ENCODE results near the gene PICK1. TPM values are rescaled to one million over a fixed set of nuclear protein-coding genes. Genes with fewer than 3 reads are reported as not detected.
"Not testable (repeated sequence)": the region's sequence is repeated elsewhere in the genome, so short reads cannot be mapped to it uniquely, and the experiment has no call there.

Gene PICK1
- total RNA-seq, 1 donor from 2014 or later, result 10.7 TPM

- Histone ChIP-seq H3K4me1 (peaks cover 10% of the 10 kb centered on the region), H2AFZ (replicated peaks) (no peak overlapping the region), H3F3A (ENCODE audit: low read depth) (peaks cover 18% of the 10 kb centered on the region), H3K27ac (no peak overlapping the region), H3K4me2 (no peak overlapping the region), H3K36me3 (no peaks in the 10 kb centered on the region), H3K4me3 (no peak overlapping the region), H3K9me3 (ENCODE audit: low read depth) (no peaks in the 10 kb centered on the region), H3K79me2 (ENCODE audit: low read depth) (no peaks in the 10 kb centered on the region), H3K9ac (no peak overlapping the region), H3K27me3 (peaks cover 21% of the 10 kb centered on the region), H4K20me1 (ENCODE audit: low read depth) (no peaks in the 10 kb centered on the region)
- Mint-ChIP-seq H3K4me1 (peaks cover 17% of the 10 kb centered on the region), H3K36me3 (no peaks in the 10 kb centered on the region), H3K27me3 (ENCODE audit: insufficient read depth, low read depth) (peaks cover 12% of the 10 kb centered on the region), H3K4me3 (no peak overlapping the region), H3K27ac (peak overlapping the region; percentile 77), H3K9me3 (no peaks in the 10 kb centered on the region)
- no peak for TF ChIP-seq EZH2 (IDR thresholded peaks at IDR 0.05)
- no peak for TF ChIP-seq CTCF (IDR thresholded peaks at IDR 0.05)
- no peak for TF ChIP-seq EZH2phosphoT487 (IDR thresholded peaks at IDR 0.05)
- DNase-seq (ENCODE audit: low spot score), result no peak
These were observed 19.9 kb downstream of the PICK1 start for GRCh38 chr22:38077096-38077495.

DNA sequence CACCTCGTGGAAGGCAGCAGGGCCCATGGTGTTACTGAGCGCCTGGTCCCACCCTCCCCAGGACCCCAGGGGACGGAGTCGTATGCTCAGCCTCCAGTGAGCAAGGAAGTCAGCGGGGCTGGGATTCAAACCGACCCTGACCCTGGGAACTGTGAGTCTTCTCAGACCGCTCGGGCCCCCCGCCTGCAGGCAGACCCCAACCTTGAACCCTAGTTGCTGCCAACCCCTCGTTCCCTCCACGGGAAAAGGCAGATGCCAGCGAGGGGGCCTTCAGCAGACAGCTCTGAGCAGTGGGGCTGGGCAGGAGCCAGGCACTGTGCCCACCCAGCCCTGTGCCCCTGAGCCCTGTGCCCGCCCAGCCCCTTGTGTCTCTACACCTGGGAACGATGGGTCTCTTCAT is 20.4 kb downstream of the PICK1 start:
- TF ChIP-seq EZH2 (IDR thresholded peaks at IDR 0.05) (no peak), EZH2phosphoT487 (IDR thresholded peaks at IDR 0.05) (no peak), CTCF (IDR thresholded peaks at IDR 0.05) (no peak)
- no peak overlapping the region for H3K4me2 ChIP-seq

DNA sequence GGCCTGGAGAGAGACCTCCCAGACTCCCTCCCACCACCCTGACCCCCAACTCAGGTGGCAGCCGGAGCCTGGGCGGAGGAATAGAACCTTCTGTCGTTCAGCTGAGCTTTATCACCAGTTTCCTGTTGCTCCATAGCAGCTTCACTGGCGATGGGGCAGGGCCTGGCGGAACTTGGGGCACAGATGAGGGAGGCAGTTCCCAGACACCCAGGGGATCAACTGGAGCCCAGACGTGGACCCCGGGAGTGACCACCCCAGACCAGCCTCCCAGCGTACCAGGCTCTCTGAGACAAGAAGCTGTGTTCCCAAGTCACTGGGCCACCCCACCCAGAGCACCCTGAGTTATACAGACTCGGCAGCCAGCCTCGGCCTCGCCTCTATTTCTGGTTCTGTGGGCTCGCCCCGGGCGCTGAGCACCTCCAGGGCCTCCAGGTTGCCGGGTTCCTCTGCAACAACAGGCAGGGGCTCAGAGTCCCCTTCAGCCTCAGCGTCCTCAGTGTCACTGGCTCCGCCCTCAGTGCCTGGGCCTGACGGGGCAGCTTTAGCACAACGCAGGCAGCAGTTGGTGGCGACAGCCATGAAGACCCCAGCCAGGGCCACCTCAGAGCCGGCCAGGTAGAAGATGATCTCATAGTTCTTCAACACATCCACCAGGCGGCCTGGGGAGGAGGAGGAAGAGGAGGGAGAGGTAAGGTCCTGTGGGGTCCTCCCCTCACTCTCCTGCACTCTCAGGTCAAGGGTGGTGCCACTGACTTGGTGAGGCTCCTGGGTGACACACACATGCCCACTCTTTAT is 21.0 kb downstream of the PICK1 start:
- TF ChIP-seq EZH2phosphoT487 (IDR thresholded peaks at IDR 0.05) (no peak), EZH2 (IDR thresholded peaks at IDR 0.05) (no peak)
- Histone ChIP-seq H2AFZ (replicated peaks) (no peak overlapping the region), H3K9me3 (ENCODE audit: low read depth) (no peaks in the 10 kb centered on the region), H3K36me3 (no peaks in the 10 kb centered on the region), H3K27ac (no peak overlapping the region), H3K9ac (no peak overlapping the region), H3K27me3 (peaks cover 31% of the 10 kb centered on the region), H3K4me3 (no peak overlapping the region), H3K4me1 (peaks cover 20% of the 10 kb centered on the region), H3K79me2 (ENCODE audit: low read depth) (no peaks in the 10 kb centered on the region), H3K4me2 (no peak overlapping the region), H3F3A (ENCODE audit: low read depth) (peaks cover 22% of the 10 kb centered on the region), H4K20me1 (ENCODE audit: low read depth) (no peaks in the 10 kb centered on the region)
- Mint-ChIP-seq H3K27me3 (ENCODE audit: insufficient read depth, low read depth) (peaks cover 13% of the 10 kb centered on the region), H3K36me3 (no peaks in the 10 kb centered on the region), H3K9me3 (no peaks in the 10 kb centered on the region), H3K27ac (no peak overlapping the region), H3K4me3 (no peak overlapping the region), H3K4me1 (peaks cover 14% of the 10 kb centered on the region)
- DNase-seq (ENCODE audit: low spot score), result no peak

More for the DNA sequence above, 20.4 kb downstream of the PICK1 start:
- Histone ChIP-seq H3K27ac (no peak overlapping the region), H4K20me1 (ENCODE audit: low read depth) (no peaks in the 10 kb centered on the region), H3K9me3 (ENCODE audit: low read depth) (no peaks in the 10 kb centered on the region), H3K4me3 (no peak overlapping the region), H2AFZ (replicated peaks) (no peak overlapping the region), H3K9ac (no peak overlapping the region), H3K4me1 (peaks cover 15% of the 10 kb centered on the region), H3K79me2 (ENCODE audit: low read depth) (no peaks in the 10 kb centered on the region), H3F3A (ENCODE audit: low read depth) (peaks cover 18% of the 10 kb centered on the region), H3K27me3 (peaks cover 26% of the 10 kb centered on the region), H3K36me3 (no peaks in the 10 kb centered on the region)
- H3K27ac Mint-ChIP-seq, result no peak overlapping the region
- DNase-seq (ENCODE audit: low spot score), result no peak
- no peak overlapping the region for H3K4me3 Mint-ChIP-seq
- H3K27me3 Mint-ChIP-seq (ENCODE audit: insufficient read depth, low read depth), result peaks cover 12% of the 10 kb centered on the region
- H3K4me1 Mint-ChIP-seq, result peaks cover 17% of the 10 kb centered on the region
- H3K36me3 Mint-ChIP-seq, result no peaks in the 10 kb centered on the region
- no peaks in the 10 kb centered on the region for H3K9me3 Mint-ChIP-seq

DNA sequence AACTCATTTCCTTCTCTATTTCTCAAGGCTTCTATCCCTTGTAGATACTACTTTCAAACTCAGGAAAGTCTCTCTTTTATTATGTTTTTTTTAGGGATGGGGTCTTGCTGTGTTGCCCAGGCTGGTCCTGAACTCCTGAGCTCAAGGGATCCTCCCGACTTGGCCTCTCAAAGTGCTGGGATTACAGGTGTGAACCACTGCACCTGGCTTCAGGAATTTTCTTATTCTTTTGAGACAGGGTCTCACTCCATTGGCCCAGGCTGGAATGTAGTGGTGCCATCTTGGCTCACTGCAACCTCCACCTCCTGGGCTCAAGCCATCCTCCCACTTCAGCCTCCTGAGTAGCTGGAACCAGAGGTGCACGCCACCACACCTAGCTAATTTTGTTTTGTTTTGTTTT is 22.0 kb downstream of the PICK1 start:
- not testable (repeated sequence) for DNase-seq (ENCODE audit: low spot score); H3K4me3 ChIP-seq; H3K4me3 Mint-ChIP-seq; H3K36me3 ChIP-seq; H3K4me2 ChIP-seq; H2AFZ ChIP-seq (replicated peaks); H3K27ac ChIP-seq; H3K36me3 Mint-ChIP-seq; H3K9me3 ChIP-seq (ENCODE audit: low read depth); H3K27ac Mint-ChIP-seq; H4K20me1 ChIP-seq (ENCODE audit: low read depth); H3K9ac ChIP-seq; H3K79me2 ChIP-seq (ENCODE audit: low read depth); H3K9me3 Mint-ChIP-seq
- Histone ChIP-seq H3F3A (ENCODE audit: low read depth) (peaks cover 31% of the 10 kb centered on the region), H3K4me1 (peaks cover 30% of the 10 kb centered on the region), H3K27me3 (peaks cover 31% of the 10 kb centered on the region)
- peaks cover 15% of the 10 kb centered on the region for H3K27me3 Mint-ChIP-seq (ENCODE audit: insufficient read depth, low read depth)
- peaks cover 14% of the 10 kb centered on the region for H3K4me1 Mint-ChIP-seq

All from neural progenitor cell (in vitro differentiated cells).